Omental fat pad (tissue), 4 donors: ENCODE results near the gene DYRK2. TPM values are rescaled to one million over a fixed set of nuclear protein-coding genes. Genes with fewer than 3 reads are reported as not detected.

Experiments used
- ATAC-seq: fragments of 150-250 bp; one replicate; pipeline ENCODE4 v1.9.1; 2016; ENCODE audit warnings: mild to moderate bottlenecking, moderate library complexity; ENCODE audit not compliant: low FRiP score
- DNase-seq: peaks from one replicate; pipeline ENCODE4 v3.0.0-alpha.2; 2019; ENCODE audit warnings: low spot score
- total RNA-seq, 4 donors: library from RNA; depleted of rRNA; stranded (reverse); fragments of >200 nt; gene quantifications; one replicate each; pipeline ENCODE4 v1.1.0, GENCODE V29; 2016
- TF ChIP-seq, protein P1 (sequence below), 3 donors: fragments of 450-650 bp; IDR thresholded peaks; one replicate each; pipeline ENCODE4 v1.5.1; 2016 to 2017; ENCODE audit warnings: antibody characterized with exemption in 3 of 3, mild to moderate bottlenecking in 3 of 3, moderate library complexity in 2 of 3

DYRK2 gene
- total RNA-seq, 4 donors from 2014 or later, result 9.1 to 23.4 (median 18.4) TPM

DNA sequence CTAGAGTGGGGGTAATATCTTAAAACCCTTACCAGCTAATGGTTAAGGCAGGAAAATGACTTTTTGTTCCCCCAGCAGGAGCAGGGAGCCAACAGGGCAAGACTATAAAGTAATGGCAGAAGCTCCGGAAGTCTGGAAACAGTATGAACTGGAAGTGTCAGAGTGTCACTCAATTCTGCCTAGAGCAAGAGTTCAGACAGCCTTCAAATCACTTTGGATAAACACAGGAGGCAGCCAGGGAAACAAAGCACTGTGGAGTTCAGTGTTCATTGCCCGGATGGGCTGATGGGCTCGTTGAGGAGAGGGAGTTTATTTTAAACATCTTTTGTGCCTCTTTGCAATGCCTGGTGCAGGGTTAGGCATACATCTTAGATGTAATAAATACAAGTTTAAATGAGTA is 16.5 kb upstream of the DYRK2 start:
- no peak for ATAC-seq

DNA sequence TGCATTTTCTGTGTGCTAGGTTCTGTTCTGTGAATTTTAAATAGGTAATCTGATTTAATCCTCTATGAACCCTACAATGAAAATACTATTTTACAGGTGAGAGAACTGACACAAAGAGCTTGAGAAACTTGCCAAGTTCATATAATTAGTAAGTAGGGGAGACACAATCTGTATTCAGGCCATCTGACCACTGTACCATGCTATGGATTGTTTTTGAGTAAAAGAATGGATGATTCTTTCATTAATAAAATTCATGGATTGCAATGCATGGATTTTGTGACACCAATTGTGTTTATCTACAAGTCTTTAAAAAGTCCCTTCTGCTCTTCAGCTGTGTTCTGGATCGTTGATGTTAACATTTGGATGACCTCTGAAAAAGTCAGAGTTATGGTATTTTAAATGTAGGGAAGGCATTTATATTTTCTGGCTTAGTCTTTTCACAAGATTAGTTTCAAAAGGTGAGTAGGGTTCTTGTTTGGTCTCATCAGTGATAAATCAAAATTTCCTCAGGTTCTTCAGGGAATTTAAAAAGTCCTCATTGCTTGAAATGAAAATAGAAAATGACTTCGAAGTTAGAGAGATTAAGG is 15.4 kb upstream of the DYRK2 start:
- TF ChIP-seq, protein P1, sequence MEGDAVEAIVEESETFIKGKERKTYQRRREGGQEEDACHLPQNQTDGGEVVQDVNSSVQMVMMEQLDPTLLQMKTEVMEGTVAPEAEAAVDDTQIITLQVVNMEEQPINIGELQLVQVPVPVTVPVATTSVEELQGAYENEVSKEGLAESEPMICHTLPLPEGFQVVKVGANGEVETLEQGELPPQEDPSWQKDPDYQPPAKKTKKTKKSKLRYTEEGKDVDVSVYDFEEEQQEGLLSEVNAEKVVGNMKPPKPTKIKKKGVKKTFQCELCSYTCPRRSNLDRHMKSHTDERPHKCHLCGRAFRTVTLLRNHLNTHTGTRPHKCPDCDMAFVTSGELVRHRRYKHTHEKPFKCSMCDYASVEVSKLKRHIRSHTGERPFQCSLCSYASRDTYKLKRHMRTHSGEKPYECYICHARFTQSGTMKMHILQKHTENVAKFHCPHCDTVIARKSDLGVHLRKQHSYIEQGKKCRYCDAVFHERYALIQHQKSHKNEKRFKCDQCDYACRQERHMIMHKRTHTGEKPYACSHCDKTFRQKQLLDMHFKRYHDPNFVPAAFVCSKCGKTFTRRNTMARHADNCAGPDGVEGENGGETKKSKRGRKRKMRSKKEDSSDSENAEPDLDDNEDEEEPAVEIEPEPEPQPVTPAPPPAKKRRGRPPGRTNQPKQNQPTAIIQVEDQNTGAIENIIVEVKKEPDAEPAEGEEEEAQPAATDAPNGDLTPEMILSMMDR (IDR thresholded peaks at IDR 0.05), result no peak
- no peak for DNase-seq
- no peak for ATAC-seq

More for the DNA sequence above, 16.5 kb upstream of the DYRK2 start:
- no peak for DNase-seq
- TF ChIP-seq, protein P1 (IDR thresholded peaks at IDR 0.05), result no peak

DNA sequence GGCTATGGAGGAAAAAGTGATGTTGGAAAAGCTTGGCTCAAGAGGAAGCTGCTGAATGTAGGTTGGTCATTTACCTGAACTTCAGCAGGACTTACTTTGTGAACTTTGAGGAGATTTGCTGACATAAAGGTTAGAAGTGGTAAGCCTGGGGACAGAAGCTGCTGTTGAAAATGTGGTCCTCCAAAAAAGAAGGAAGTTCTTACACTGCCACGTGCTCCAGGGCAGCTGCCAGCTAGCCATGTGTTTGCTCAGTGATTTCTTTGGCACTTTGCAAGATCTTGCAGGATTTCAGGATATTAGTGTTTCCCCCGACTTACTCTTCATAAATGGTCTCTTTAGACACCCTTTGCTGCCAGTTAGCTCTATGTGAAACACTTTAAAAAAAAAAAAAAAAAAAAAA is 14.8 kb upstream of the DYRK2 start:
- no peak for DNase-seq
- TF ChIP-seq, protein P1 (IDR thresholded peaks at IDR 0.05), result no peak
- no peak for ATAC-seq

DNA sequence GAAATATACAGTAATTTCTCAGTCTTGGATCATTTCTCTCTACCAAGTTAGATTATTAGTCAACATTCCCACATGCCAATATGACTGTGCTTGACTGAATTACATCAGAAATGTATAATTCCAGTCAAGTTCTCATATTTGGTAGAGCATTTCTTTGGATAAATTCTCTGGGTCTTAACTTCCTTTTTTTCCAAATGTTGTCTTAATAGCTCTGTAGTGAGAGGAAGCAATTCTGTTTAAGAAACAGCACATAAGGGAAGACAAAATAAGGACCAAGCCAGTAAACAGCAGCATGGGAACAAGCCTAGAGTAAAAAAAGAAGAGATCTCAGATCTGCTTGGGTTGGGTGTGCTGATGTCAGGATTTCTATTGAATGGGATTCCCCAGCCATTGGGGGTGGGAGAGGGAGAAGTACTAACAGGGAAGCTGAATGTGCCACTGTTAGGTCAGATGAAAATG is 14.2 kb upstream of the DYRK2 start:
- ATAC-seq (no peak), DNase-seq (no peak)
- TF ChIP-seq, protein P1 (IDR thresholded peaks at IDR 0.05), result no peak

GRCh38 chr12:67637718-67638117 is 10.8 kb upstream of the DYRK2 start:
- TF ChIP-seq, protein P1 (IDR thresholded peaks at IDR 0.05), result no peak
- DNase-seq (no peak), ATAC-seq (no peak)

DNA sequence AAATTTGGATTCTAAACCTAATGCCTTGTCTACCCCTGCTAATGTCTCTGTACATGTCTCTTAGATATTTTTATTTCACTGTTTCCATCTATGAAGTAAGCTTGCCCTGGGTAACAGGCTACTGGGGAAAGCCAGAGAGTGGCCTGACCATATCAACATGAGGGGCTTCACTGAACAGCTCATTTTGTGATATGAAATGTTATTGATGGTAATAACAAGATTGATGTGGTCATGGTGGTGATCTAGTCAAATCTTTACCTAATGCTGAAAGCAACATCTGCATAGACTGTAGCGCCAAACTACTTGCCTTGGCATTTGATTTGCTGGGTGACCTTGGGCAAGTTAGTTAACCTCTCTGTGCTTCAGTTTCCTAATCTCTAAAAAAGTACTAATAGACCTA is 9.9 kb upstream of the DYRK2 start:
- no peak for ATAC-seq
- TF ChIP-seq, protein P1 (IDR thresholded peaks at IDR 0.05), result no peak
- no peak for DNase-seq

DNA sequence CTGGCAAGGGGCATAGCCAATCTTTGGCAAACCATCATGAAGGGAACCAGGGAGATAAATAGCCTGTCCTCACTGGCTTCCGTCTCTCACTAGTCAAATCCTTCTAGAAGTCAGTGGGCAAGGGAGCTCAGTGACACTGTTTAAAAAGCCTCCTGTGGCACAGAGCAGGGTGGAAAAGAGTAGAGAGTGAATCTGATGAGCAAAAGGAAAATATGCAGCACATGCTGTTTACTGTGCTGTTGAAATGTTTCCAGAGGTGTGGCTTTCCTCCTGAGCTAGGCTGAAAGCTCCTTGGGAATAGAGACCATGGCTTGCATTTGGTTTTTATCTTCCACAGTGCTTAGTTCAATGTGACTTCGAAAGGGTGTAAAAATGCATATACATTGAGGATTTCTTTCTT is 7.7 kb upstream of the DYRK2 start:
- ATAC-seq, result no peak
- no peak for DNase-seq
- TF ChIP-seq, protein P1 (IDR thresholded peaks at IDR 0.05), result no peak
